Stimulated activated CD8-positive, alpha-beta memory T cell treated with anti-CD3 and anti-CD28 coated beads, Interleukin-12 subunit alpha, Interleukin-12 subunit beta, amount 100 ng/mL, for 4 hours (primary cell): Measurements from ENCODE around the gene ANO3.
"Not testable (repeated sequence)": the region's sequence is repeated elsewhere in the genome, so short reads cannot be mapped to it uniquely, and the experiment has no call there.

Source experiments
- DNase-seq: peaks from one replicate; pipeline ENCODE4 v3.0.0-alpha.2; 2020; ENCODE audit warnings: low read depth

The ANO3 gene

DNA sequence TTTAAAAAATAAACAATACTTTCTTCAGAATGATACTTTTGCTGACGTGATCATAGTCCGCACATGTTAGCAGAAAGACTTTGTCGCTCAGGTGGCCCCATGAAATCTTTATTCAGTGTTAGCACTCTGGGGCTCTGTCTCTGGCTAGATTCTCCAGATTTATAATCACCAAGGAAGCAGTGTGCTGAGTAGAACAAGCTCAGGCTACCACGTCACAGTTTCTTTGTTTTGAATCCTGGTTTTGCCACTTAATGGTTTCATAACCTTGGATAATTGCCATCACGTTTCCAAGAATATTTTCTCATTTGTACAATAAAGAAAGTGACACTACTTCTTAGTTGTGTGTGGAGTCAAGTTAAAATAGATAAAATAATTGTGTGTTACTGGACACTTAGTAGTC, 244.0 kb downstream of the ANO3 start:
- no peak for DNase-seq

DNA sequence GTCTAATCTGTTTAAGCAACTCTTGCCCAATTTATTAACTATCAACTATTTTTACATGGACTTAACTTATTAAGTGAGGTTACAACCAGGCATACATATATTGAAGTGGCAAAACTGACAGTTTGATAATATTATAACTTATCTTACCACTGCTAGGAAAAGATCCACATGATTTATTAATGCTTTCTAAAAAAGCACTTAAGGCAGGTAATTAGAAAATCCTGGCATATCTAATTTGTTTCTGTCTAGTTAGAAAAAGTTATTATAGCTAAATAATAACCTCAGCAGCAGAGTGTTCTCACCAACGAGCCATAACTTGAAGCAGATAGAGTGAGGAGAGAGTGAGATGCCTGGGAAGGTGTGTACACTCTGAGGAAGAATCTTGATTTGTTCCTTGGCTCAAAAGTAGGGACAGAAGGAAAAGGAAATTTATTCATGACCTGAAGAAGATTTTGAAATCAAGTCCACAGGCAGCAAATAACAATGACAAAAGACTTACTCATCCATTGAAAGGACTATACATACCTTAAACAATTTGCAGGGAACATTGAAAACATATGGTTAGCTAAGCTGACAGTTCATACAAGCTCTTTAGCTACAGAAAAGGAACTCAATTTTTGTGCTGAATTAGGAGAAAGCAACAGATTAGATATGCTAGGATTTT, 247.2 kb downstream of the ANO3 start:
- DNase-seq = no peak

DNA sequence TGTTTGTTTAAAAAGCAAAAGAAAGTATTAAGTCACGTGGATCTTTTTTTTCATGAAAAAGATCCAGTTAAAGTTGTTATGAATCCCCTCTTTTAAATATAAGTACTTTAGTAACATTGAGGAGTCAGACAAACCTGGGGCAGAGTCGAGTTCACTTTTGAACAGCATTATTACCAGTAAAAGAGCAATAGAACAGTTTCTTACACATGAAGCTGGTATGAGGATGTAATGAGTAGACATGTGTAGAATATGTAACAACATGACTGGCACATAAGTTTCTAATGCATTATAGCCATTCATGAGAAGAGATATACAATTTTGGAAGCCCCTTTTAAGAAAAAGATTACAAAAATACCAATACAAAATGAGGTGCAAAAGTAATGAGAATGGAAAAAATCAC, 247.8 kb downstream of the ANO3 start:
- DNase-seq = no peak

DNA sequence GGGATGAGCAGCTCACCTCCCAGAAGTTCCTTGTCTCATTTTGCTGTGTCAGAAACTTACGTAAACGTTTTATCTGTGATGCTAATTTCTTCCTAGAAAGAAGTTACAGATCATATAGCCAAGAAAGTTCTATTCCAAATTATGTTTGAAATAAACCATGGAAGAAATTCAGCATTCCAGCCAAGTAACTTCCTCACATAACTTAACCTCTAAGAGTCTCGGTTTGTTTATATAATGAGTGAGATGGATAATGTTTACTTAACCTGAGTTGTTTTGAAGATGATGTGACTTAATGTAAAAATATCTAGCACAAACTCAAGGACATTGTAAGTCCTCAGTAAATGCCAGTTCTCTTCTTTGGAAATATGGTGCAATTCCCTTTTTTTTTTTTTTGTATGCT, 249.0 kb downstream of the ANO3 start:
- DNase-seq = no peak

DNA sequence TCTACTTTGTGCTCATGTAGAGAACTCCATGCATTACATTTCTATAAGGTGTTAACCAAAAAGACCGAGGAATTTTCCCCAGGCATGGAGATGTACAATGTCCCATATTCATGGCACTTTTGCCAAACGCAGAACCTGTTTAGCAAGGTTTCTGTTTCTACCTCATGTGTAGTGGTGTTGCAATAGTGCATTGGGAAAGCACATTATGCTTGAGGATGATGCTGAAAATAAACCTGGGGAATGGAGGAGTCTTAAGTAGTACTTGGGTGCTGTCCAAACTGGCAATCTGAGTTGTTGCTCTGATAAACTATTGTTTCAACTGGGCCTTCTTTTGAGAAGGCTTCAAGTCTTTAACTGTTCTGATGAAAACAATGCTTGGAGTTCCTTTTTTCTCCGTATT, 251.6 kb downstream of the ANO3 start:
- no peak for DNase-seq

DNA sequence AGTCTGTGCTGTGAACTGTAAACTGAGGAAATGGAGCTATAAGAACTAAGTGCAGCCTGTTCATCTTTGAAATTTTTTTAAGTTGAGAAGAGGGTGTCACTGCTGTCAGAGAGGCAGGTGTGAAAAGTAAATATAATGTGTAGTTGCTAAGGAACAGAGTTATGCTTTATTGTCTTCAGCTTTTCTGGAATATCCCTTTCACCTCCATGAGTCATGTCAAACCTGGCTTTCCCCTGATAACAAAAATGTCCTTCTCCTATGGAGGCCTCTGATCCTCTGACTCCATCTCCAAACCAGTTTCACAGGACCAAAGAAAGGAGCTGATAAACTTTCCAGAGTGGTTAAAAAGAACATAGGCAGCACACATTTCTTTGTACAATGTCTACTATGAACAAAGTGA, 252.9 kb downstream of the ANO3 start:
- no peak for DNase-seq

DNA sequence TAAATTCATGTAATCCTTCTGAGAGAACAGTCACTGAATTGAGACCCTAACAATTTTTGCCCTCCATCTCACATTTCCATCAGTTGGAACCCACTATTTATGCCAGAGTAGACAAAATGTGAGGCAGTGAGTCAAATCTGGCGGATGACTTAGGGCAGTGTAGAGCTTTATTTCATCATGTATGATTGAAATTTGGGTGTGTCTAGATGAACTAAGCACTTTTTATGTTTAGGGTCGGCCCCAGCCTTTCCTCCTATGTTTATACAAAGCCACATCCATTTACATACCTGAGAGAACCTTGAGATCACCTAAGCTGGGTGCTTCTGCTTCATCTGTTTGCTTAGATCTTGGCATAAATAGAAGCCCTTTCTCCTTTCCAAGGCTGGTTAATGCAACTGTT, 255.1 kb downstream of the ANO3 start:
- DNase-seq = no peak

DNA sequence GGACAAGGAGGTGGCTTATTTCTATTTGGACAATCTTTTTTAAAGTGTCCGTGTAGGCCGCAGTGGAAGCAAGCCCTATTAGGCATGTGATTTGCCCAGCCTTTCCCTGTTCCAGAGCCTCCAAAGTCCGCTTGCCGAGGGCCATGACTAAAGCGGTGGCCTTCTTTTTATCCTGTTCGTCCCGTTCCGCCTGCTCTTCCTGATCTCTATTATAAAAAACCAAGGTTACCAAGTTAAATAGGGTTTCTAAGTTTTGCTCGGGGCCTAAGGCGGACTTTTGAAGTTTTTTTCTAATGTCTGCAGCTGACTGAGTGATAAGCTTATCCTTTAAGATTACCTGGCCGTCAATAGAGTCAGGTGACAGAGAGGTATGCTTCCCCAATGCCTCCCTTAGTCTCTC, 261.8 kb downstream of the ANO3 start:
- no peak for DNase-seq

DNA sequence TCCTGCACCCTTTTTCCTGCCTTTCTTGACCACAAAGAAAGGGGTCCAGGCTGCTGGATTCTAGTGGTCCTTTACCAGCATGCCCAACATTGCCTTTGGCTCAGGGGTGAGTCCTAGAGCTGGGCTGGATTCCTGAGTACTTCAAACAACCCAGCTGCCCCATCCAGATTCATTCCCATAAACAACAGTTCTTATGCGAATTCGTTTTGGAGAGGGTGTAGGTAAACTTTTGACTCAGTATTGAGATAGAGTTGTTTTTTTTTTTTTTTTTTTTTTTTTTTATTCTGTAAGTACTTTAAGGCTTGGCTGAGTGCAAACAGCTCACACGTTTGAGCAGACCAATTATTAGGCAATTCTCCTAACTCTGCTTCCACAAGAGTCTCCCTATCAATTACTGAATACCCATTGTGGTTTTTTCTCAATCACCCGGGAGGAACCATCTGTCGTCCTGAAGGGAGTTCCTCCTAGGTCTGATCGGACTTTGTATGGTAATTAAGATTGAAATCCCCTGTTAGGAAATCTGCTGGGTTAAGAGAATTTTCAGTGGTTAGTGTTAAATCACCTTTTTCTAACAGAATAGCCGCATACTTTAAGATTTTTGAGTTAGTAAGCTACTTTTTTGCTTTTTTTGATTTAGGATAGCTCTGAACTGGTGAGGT, 263.4 kb downstream of the ANO3 start:
- DNase-seq = not testable (repeated sequence)

DNA sequence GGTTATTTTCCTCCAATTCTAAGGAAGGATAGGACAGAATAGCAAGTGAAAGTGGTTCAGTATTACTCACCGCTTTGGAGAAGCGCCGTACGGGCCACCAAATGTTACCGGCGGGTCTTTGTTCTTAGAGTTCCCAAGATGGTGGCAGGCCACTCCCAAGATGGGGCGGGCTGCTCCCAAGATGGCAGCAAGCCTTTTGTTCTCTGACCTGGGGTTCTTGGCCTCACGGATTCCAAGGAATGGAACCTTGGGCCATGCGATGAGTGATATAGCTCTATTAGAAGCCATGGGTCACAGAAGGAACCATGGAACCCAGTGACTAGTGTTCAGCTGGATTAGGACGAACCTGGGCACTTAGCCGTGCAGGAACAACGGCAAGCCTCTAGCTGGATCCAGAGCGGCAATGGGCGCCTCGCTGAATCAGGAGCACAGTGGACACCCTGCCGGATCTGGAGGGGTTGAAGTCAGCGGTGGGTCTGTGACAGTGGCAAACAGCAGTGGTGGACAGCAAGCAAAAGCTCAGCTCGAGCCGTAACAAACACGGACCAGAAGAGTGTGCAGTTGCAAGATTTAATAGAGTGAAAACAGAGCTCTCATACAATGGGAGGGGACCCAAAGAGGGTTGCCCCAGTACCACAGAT, 265.2 kb downstream of the ANO3 start:
- not testable (repeated sequence) for DNase-seq

DNA sequence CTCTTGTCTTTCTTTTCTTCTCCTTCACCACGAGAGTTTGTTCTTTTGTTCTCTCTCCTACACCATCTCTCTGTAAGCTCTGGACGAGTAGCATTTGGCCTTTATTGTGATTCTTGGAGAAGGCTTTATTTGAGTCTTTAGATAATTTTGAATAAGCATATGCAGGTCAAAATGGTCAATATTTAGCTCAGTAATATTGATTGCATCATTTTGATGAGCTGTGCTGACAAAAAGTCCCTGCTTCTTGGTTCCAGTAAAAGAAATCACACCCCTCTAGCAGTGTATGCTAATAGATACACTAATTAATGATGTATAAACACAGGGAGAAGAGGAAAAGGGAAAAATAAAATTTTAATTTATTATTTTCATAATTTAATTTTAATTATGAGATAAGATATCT, 266.0 kb downstream of the ANO3 start:
- DNase-seq = no peak

DNA sequence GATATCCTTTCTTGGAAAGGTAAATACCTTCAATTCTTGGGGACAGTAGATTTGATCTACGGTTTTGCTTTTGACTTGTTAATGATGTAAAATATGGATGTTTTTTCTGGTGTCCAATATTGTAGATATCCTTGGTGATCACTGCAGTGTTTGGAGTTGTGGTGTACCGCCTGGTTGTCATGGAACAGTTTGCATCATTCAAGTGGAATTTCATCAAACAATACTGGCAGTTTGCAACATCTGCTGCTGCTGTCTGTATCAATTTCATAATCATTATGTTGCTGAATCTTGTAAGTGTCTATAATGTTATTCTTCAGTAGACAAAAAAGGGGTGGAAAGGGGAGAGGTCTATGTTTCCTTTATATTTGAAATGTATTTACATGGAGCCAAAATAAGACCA, 267.5 kb downstream of the ANO3 start:
- DNase-seq = no peak

DNA sequence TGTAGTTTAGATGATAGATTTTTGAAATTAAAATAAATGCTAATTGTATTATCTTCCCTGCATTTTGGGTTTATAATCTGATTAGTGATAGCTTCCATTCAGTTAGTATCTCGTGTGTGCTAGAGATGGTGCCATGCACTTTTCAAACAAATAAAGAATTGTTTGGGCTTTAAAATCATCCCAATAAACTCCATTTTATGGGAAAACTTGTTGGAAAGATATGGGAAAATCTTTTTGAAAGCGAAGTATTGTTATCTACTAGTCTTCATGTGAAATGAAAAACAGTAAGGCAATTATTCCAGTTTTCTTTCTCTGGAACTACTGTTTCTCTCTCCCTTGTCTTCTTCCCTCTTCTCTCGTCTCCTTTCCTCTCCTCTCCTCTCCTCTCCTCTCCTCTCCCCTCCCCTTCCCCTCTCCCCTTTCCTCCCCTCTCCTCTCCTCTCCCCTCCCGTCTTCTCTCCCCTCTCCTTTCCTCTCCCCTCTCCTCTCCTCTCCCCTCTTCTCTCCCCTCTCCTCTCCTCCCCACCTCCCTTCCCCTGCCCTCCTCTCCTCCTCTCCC, 268.0 kb downstream of the ANO3 start:
- no peak for DNase-seq

DNA sequence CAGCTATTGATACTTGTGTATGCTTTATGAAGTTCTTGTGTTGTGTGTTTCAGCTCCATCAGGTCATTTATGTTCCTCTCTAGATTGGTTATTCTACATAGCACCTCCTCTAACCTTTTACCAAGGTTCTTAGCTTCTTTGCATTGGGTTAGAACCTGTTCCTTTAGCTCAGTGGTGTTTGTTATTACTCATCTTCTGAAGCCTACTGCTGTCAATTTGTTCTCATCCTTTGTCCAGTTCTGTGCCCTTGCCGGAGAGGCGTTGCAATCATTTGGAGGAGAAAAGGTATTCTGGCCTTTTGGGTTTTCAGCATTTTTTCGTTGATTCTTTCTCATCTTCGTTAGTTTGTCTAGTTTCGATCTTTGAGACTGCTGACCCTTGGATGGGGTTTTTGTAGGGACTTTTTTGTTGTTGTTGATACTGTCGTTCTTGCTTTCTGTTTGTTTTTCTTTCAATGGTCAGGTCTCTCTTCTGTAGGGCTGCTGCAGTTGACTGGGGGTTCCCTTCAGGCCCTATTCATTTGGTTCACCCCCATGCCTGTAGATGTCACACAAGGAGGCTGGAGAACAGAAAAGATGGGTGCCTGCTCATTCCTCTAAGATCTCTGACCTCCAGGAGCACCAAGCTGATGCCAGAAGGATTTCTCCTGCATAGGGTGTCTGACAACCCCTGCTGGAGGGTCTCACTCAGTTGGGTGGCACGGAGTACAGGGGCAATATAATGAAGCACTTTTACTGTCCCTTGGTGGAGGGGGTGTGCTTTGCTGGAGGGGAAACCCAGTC, 276.0 kb downstream of the ANO3 start:
- no peak for DNase-seq

DNA sequence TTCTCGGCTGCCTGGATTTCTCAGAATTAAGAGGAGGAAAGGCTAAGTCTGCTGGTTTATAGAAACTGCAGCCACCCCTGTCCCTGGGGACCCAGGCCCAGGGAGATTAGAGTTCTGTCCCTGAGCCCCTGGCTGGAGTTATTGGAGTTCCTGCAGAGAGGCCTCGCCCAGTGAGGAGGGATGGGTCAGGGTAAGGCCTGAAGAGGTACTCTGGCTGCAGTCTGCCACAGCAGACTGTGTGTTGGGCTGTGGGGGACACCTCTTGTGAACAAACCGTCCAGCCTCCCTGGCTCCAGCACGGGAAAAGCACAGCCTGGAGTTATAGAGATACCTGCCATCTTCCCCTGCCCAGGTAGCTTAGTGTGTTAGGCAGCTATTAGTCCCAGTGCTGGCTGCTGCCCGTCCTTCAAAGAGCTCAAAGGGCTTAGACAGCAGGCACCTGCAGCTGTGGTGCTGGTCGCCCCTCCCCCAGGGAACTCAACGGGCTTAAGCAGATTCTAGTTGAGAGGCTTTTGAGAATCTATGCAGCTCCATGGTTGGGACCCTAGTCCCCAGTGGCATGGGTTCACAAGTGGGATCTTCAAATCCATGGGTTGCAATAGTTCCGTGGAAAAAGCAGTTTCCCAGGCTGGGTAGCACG, 276.7 kb downstream of the ANO3 start:
- DNase-seq = no peak

DNA sequence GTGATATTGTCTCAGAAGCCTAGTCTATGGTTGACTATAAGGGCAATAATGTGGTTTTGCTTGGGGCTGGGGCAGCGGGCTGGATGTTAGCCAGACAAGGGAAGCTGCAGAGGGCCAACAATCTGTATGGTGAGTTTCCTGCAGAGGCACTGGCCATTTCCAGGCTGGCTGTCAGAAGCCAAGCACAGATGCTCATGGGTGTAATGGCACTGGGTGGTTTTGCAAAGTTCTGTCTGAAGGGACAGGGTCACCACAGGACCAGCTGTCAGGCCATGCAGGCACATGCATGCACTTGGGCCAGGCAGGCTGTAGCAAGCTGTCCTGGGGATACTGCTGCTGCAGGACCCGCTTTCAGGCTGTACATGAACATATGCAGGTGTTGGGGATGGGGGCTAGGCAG, 281.8 kb downstream of the ANO3 start:
- no peak for DNase-seq

DNA sequence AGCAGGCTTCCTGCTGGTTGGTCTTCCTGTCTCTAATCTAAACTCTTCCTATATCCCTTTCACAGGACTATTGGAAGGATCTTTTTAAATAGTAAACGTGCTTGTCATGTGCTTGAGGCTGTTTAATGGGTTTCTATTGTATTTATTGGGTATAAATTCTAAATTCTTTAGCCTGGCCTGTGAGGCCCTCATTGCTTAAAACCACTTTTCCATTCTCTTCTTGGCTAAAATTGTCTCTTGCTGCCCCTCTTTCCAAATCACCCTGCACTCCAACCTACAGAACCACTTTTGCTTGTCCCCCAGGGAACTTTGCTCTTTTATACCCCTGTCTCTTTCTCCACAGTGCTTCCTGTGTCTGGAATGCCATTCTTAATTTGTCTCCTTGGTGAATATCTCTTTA, 286.5 kb downstream of the ANO3 start:
- DNase-seq = no peak

DNA sequence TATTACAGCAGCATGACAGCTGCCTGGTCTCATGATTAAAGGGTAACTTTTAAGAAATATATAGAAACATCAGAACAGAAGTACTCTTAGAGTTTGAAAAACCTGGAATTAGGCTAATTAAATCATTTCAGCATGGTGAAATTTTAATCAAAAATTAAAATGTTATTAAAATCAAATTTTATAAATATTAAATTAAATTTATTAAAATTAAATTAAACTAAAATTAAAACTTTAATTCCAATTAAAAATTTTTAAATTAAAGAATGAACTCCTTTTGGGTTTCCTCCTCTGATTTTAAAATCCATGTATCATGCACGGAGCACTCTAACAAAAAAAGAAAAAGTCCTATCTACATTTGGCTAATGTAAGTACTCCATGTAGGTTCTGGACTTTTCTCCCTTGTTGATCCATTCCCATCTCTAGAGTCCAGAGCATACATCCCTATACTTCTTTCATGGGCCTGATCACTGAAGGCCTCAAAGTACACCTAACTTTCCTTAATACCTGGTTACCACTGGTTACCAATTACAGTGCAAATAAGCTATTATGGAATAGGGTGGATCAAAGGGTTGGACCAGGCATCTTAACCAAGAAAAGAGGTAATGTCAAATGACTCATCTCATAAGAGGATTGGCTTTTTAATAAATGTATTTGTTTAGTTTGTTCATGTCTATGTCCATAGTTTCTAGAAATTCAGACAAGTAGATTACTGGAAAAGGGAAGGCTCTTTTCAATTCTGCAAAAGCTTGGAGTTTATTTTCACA, 288.5 kb downstream of the ANO3 start:
- DNase-seq = no peak

DNA sequence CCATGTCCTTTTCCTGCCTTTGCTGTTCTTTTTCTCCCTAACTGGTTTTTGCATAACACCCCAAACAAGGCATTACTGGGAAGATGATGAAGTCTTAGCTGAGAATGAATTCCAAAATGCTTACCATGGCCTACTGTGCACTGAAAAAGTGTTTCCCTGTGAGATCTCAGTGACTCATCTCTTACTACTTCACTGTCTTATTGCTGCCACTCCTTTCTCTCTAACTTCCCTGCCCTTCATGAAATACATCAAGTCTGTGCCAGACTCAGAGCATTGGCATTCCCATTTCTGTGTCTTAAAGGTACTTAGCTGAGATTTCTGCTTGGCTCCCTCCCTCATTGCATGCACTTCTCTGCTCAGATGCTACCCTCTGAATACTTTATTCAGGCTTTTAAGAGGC, 289.2 kb downstream of the ANO3 start:
- DNase-seq = no peak

DNA sequence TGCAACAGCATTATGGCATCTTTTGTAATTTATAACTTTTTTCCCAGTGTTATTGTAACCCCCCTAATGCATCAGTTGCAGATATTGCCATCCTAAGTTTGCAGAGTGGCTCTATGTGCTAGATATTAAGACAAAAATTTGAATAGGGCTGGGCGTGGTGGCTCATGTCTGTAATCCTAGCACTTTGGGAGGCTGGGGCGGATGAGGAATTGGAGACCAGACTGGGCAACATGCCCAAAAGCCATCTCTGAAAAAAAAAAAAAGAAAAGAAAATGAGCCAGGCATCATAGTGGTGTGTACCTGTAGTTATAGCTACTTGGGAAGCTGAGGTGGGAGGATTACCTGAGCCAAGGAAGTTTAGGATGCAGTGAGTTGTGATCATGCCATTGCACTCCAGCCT, 290.3 kb downstream of the ANO3 start:
- DNase-seq = no peak

DNA sequence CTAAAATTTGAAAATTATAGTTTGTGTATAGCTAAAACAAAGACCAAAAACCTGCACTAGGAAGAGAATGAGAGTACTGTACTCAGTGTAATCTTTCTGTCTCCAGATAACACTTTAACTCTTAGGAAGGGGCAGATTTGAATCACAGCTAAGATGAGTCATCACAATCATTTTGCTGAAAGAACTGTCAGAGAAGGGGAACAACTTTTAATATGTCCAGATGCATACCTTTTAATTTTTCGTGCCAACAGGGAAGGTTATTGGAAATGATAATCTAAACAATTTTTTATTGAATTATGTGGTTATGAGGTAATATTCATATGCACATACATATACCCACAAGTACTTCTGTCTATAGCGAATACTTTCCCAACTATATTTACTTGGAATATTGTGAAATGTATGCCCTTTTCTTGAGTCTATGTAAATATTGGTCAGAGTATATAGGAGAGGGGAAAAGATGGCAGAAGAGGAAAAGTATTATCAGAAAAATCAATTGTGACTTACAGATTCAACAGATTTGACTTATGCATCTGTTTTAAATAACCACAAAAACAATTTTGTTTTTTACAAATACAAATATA, 291.2 kb downstream of the ANO3 start:
- no peak for DNase-seq
